ENCODE measurements around the gene ST14.
"Not testable (repeated sequence)": the region's sequence is repeated elsewhere in the genome, so short reads cannot be mapped to it uniquely, and the experiment has no call there.

ST14 gene

GRCh38 chr11:130165601-130166456, 6.2 kb downstream of the ST14 start:
- no peak for DNase-seq

DNA sequence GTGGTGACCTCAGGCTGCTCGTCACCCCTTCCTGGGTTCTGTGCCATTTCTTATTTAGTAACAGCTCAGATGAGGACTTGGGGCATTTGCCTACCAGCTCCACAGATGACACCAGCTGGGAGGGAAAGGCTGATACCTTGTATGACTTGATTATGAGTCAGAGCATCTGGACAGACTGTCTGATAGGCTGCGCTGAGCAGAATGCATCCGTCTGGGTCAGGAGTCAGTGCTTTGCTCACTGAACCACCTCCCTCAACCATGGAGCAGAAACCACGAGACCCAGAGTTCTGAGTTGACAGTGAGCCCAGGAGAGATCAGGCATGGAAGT, 6.8 kb downstream of the ST14 start:
- DNase-seq = no peak

- no peak for DNase-seq
Observed at GRCh38 chr11:130167146-130167545, 7.6 kb downstream of the ST14 start.

GRCh38 chr11:130168105-130168504, 8.5 kb downstream of the ST14 start:
- no peak for DNase-seq

- DNase-seq = no peak
Observed at GRCh38 chr11:130170345-130170744, 10.8 kb downstream of the ST14 start.

DNA sequence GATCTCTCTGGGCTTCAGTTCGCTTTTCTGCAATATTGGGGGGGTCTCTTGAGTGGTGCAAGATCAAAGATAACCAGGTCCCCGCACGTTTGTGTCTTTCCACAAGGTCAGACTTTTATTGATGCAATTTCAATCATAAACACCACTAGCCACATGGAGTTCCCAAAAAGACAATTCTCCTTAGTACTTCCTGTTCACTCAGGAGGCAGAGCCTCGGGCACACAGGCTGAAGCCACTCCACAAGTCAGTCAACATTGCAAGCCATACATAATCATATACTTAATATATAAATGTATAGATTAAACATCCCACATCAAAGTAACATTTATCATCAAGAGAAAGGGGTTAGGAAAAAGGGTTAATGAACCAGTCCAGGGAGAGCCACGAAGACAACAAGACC, 12.0 kb downstream of the ST14 start:
- no peak for DNase-seq

DNA sequence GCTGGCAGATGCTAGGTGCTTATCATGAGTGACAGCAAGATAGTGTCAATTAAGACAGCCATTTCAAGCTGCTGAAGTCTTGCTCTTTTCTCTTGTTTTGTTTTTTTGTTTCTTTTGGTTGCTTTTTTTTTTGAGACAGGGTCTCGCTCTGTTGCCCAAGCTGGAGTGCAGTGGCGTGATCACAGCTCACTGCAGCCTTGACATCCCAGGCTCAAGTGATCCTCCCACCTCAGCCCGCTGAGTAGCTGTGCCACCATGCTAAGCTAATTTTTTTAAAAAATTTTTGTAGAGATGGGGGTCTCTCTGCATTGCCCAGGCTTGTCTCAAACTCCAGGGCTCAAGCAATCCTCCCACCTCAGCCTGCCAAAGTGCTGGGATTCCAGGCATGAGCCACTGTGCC, 12.4 kb downstream of the ST14 start:
- not testable (repeated sequence) for DNase-seq

DNA sequence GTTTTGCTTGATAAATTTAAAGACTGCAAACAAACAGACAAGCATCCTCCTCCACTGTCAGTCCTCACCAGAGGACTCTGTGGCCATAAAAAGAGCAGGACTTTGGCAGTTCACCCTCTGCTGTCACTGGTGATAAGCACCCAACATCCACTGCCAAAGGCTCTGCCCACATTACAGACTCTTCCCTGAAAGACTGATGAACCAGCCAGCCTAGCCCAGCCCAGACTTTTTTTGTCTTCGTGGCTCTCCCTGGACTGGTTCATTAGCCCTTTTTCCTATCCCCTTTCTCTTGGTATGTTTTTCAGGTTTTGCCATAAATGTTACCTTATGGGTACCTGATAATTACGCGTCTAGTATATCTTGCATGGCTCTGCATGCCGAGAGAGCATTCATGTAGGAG, 15.1 kb downstream of the ST14 start:
- DNase-seq = no peak

GRCh38 chr11:130175898-130176297, 16.3 kb downstream of the ST14 start:
- no peak for DNase-seq

DNA sequence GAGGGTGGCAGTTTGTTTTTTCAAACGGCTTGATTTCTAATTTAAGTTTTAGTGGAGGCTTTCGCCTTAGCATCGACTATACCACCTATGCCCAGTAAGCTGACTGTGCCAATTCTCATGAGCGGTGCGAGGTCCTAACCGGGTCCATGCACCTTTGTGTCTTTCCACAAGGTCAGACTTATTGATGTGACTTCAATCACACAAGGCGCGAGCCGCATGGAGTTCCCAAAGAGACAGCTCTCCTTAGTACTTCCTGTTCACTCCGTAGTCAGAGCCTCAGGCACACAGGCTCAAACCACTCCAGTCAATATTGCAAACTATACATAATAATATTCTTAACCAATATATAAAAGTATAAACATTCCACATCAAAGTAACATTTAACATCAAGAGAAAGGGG, 18.2 kb downstream of the ST14 start:
- DNase-seq = no peak

DNA sequence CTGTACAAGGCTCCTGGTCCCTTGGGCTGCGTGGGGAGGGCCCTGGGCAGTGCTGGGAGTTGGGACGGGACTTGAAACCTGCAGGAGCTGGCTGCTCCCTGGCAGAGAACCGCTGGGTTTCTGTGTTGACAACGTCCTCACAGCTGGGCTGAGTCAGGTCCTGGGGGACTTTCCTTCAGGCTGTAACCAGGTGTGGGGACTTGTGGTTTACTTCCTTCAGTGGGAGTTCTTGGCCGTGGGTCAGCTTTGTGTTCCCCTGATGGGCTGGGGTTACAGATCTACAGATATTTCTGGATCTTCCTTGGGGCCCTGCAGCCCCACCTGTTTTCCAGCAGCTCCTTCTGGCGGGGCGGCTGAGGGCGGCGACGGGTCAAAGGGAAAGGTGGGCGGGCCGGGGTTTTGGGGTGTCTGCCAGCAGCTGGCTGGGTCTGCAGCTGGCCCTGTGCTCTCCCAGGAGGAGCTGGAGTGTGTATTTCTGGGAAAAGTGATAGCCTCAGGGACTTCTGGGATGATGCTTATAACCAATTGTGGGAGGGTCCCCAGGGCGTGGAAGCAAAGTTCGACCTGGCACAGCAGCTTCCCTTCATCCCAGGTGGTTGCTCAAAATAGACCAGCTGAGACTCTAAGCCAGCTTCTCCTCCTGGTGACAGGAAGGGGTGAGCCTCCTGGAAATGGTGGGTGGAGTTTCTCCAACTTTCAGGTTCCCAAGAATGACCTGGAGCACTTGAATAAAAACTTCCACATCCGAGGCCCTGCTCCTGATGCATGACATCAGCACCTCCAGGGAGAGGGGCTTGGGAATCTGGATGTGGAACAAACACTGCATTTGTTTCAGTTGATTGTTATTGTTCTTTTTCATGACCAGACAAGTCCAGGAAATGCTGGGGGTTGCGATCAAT, 19.1 kb downstream of the ST14 start:
- no peak for DNase-seq

DNA sequence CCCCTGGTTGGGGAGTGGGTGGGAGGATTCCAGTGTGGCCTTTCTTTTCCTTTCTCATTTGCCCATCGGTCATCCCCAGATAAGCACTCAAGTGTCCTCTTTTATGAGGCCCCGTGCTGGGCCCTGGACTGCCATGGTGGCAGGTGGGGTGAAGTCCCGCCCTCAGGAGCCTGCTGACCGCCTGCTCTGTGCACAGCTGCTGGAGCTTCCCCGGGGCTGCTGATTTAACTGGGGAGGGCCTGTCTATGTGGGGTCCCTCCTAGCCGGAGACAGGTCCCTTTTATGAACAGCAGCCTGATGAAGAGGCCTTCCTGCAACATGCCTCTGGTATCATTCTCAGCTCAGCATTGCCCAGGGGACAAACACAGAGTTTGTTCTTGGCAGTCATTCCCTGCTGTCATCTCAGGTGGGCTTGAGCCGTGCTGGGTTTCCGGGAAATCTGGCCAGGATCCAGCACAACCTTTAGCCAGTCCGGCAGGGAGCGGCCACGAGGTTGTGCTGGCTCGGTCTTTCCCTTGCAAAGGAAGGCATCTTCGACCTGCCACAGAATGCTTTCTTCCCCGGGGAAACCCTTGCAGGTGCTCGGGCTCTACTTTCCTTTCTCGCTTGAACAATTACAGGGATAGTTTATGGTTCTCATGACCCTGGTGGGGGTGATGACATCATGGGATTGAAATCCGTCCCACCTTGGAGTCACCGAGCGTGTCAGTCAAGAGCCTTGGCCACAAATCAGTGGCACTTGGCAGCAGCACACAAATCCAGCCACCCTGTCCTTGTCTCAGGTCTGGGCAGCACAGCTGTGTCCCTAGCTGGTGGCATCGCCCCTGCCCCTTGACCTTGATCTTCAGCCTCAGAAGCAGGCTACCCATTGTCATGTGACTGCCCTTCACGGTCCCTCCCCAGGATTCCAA, 20.1 kb downstream of the ST14 start:
- DNase-seq = no peak

- no peak for DNase-seq
Observed at GRCh38 chr11:130180491-130180890, 20.9 kb downstream of the ST14 start.

DNA sequence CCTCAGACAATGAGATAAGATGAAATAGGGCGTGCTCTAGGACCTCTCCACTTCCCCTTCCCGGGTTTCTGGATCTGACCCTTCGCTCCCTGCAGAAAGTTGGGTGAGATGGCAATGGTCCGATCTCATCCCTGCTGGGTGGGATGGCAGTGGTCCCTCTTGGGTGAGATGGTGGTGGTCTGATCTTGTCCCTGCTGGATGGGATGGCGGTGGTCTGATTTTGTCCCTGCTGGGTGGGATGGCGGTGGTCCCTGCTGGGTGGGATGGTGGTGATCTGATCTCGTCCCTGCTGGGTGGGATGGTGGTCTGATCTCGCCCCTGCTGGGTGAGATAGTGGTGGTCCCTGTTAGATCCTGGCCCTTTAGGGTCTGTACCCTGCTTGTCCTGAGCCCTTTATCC, 21.3 kb downstream of the ST14 start:
- no peak for DNase-seq

GRCh38 chr11:130181295-130182272, 22.0 kb downstream of the ST14 start:
- DNase-seq = no peak

GRCh38 chr11:130183878-130184610, 24.5 kb downstream of the ST14 start:
- DNase-seq = no peak

- no peak for DNase-seq
Observed at GRCh38 chr11:130187096-130187495, 27.5 kb downstream of the ST14 start.

DNA sequence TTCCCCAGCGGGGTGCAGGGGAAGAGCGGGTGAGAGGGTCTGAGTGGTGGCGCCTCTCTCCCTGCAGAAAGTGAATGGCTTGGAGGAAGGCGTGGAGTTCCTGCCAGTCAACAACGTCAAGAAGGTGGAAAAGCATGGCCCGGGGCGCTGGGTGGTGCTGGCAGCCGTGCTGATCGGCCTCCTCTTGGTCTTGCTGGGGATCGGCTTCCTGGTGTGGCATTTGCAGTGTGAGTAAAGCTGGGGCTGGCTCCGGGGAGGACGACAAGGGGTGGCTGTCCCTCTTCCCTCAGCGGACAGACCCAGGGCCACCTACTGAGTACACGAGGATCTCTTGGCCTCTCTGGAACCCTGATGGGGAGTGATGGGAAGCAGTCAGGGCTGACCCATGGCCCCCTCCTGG, 28.5 kb downstream of the ST14 start:
- DNase-seq = no peak

- DNase-seq = no peak
Observed at GRCh38 chr11:130188585-130189347, 29.2 kb downstream of the ST14 start.

DNA sequence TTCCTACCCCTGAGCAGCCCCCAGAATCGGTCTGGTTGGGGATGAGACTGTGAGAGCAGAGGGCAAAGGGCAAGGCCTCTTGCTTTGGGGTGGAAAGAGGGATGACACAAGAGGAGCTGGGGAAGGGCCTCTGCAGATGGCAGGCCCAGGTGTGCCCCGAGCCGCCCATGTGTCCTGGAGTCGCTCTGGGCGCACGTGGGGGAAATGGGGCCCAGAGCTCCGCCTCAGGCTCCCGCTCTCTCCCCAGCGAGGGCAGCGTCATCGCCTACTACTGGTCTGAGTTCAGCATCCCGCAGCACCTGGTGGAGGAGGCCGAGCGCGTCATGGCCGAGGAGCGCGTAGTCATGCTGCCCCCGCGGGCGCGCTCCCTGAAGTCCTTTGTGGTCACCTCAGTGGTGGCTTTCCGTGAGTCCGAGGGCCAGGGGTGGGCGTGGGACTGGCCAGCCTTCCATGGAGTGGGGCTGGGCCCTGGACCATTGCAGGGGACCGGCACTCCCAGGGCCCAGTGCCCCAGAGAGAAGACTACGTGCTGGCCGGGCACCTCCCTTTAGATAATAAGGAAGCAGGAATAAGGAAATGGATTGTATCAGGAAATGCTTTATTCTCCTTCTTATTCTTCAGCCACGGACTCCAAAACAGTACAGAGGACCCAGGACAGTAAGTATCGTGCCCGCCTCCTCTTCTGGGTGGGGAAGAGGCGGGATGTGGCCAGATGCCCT, 30.1 kb downstream of the ST14 start:
- no peak for DNase-seq

All from activated CD4-positive, alpha-beta T cell treated with anti-CD3 and anti-CD28 coated beads, Interleukin-2, amount 50 U/mL, for 48 hours (primary cell).